Rectal smooth muscle tissue (tissue), 1 donor: Measurements from ENCODE around the gene SLC18A3.

Experiments used
- H3K27ac ChIP-seq: one replicate; pipeline ENCODE4 v1.7.0; 2013; ENCODE audit warnings: low read depth, low read length, inconsistent platforms
- H3K27me3 ChIP-seq: one replicate; pipeline ENCODE4 v1.7.0; 2013; ENCODE audit warnings: low read length; ENCODE audit not compliant: control insufficient read depth, insufficient read depth
- H3K36me3 ChIP-seq: one replicate; pipeline ENCODE4 v1.7.0; 2013; ENCODE audit warnings: low read length; ENCODE audit not compliant: control insufficient read depth, insufficient read depth
- H3K4me1 ChIP-seq: one replicate; pipeline ENCODE4 v1.7.0; 2013; ENCODE audit warnings: low read length; ENCODE audit not compliant: control insufficient read depth, insufficient read depth
- H3K4me3 ChIP-seq: one replicate; pipeline ENCODE4 v1.7.0; 2013; ENCODE audit warnings: low read length
- H3K9ac ChIP-seq: one replicate; pipeline ENCODE4 v1.7.0; 2013; ENCODE audit warnings: low read length

Gene SLC18A3

DNA sequence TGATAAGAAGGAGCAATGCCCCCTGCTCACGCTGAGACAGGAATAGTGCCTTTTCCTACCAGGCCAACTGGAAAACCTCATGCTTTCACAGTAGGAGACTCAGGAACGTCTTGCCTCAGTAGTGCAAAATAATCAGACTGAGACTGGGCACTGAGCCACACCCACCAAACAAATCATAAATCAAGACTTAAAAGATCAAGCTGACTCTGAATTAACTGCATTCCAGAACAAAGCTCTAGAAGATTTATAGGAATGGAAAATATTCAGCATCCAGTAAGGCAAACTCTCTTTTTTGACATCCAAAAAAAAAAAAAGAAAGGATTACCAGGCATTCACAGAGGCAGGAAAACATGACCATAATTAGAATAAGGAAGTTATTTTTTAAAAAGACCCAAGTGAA is 30.5 kb upstream of the SLC18A3 start:
- no peak overlapping the region for H3K27ac ChIP-seq
- no peaks in the 10 kb centered on the region for H3K36me3 ChIP-seq
- no peak overlapping the region for H3K4me3 ChIP-seq
- no peak overlapping the region for H3K9ac ChIP-seq
- no peaks in the 10 kb centered on the region for H3K27me3 ChIP-seq
- H3K4me1 ChIP-seq, result no peaks in the 10 kb centered on the region

DNA sequence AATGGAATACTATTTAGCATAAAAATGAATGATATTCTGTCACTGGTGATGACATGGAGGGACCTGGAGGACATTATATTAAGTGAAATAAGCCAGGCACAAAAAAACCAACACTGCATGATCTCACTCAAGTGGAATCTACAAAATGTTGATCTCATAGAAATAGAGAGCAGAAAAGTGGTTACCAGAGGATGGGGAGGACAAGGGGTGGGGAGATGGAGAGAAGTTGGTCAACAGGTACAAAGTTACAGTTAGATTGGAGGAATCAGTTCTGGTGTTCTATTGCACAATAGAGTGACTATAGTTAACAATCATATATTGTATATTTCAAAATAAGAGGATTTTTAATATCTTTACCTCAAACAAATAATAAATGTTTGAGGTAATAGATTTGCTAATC is 24.7 kb upstream of the SLC18A3 start:
- Histone ChIP-seq H3K36me3 (no peaks in the 10 kb centered on the region), H3K4me3 (no peak overlapping the region), H3K27me3 (no peaks in the 10 kb centered on the region), H3K27ac (no peak overlapping the region), H3K9ac (no peak overlapping the region), H3K4me1 (no peaks in the 10 kb centered on the region)

DNA sequence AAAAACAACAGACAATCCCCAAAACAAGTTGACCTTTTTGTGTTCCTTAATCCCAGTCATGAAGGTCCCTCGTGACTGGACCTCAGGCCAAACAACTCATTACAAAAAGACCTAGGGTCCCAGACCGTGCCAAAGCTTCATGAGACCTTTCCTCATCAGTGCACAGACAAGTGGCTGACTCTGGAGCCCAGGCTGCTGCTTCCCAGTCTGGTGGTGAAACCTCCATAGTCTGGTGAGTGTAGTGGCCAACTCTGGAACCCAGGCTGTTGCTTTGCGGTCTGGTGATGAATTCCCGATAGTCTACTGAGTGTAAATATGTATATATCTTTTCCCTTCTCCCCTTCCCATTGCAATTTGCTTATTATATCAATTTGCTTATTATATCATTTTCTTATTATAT is 22.1 kb upstream of the SLC18A3 start:
- H3K27ac ChIP-seq, result no peak overlapping the region
- H3K9ac ChIP-seq, result no peak overlapping the region
- H3K27me3 ChIP-seq, result no peaks in the 10 kb centered on the region
- no peaks in the 10 kb centered on the region for H3K36me3 ChIP-seq
- H3K4me3 ChIP-seq, result no peak overlapping the region
- H3K4me1 ChIP-seq, result no peaks in the 10 kb centered on the region

DNA sequence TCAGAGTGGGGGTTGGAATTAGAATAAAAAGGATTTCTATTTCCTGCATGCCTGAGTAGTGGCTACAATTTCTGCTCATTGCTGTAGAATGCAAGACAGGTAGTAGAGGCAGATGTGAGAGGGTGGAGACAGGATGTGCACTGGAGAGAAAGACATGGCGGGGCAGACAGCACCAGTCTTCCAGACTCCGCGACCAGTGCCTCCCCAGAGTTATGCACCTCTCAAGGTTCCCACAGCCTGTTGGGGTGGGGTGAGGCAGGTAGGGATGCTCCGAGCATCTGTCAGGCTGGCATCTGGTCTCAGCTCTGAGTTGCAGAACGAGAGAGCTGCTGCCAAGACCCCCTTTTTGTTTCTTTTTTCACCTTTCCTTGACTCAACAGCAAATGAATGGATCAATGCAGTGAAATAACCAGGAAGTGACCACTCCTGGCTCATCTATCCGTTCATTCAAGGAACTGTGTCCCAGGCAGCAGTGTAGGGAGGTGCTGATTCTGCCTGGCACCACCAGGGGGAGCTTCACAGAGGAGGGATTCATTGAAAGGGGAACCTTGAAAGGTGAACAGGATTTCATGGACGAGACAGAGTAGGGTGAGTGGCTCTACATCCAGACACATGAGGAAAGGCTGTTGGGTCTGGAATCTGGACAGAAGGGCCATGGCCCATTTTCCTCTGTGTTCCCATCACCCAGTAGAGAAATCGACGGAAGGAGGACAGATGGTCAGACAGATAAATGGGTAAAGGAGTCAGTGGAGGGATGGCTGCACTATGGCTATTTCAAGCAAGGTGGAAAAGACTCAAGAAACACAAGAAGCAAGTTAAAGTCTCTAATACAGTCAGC is 17.2 kb upstream of the SLC18A3 start:
- Histone ChIP-seq H3K27ac (no peak overlapping the region), H3K36me3 (no peaks in the 10 kb centered on the region), H3K4me3 (no peak overlapping the region), H3K27me3 (no peaks in the 10 kb centered on the region), H3K4me1 (no peaks in the 10 kb centered on the region), H3K9ac (no peak overlapping the region)

DNA sequence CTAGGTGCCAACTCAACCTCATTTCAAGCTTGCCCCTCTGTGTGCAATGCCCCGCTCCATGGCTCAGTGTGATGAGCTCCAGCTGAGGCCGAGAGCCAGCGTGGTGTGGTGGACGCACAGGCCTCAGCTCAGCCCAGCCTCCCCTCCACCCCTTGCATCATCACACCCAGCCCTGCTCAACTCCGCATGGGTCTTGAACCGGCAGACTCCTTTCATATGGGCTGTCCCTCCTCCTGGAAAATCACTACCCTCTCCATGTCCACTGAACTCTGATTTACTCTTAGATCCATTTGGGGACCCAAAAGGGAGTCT is 16.6 kb upstream of the SLC18A3 start:
- no peak overlapping the region for H3K27ac ChIP-seq
- no peak overlapping the region for H3K4me3 ChIP-seq

DNA sequence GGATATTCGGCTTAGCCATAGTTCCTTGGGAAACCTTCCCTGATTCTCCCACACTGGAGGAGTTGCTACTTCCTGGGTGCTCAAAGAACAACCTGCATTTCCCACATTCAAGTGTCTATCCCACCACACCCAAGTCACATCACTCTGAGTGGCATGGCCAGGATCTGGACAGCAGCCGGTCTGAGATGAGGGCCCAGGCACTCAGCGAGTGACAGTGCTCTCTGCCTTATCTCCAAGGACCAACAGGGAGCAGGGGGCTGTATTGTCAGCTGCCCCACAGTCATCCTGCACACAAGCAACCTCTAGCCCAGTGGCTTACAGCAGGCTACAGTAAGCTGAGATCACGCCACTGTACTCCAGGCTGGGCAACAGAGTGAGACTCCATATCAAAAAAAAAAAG is 16.1 kb upstream of the SLC18A3 start:
- H3K27ac ChIP-seq, result no peak overlapping the region
- no peaks in the 10 kb centered on the region for H3K27me3 ChIP-seq
- H3K4me1 ChIP-seq, result no peaks in the 10 kb centered on the region
- no peaks in the 10 kb centered on the region for H3K36me3 ChIP-seq
- no peak overlapping the region for H3K9ac ChIP-seq
- no peak overlapping the region for H3K4me3 ChIP-seq

More for the DNA sequence above, 16.6 kb upstream of the SLC18A3 start:
- H3K9ac ChIP-seq, result no peak overlapping the region
- no peaks in the 10 kb centered on the region for H3K27me3 ChIP-seq
- no peaks in the 10 kb centered on the region for H3K36me3 ChIP-seq
- H3K4me1 ChIP-seq, result no peaks in the 10 kb centered on the region

DNA sequence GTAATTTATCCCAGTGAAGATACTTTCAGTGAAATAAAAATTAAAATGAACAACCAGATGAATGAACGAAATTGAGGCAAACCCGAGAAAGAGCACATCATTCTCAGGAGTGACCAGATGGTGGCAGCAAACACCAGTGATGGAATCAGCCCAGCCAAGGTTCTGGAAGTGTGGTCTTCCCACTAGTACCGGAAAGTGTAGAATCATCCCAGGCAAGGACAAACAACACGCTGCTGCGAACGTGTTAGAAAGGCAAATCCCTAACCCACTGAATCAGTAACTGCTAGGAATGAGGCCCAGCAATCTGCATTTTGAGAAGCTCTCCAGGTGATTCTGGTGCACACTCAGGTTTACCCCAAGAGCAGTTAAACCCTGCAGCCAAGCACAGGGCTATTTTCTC is 15.5 kb upstream of the SLC18A3 start:
- Histone ChIP-seq H3K27ac (no peak overlapping the region), H3K4me3 (no peak overlapping the region), H3K9ac (no peak overlapping the region), H3K4me1 (no peaks in the 10 kb centered on the region), H3K27me3 (no peaks in the 10 kb centered on the region), H3K36me3 (no peaks in the 10 kb centered on the region)

DNA sequence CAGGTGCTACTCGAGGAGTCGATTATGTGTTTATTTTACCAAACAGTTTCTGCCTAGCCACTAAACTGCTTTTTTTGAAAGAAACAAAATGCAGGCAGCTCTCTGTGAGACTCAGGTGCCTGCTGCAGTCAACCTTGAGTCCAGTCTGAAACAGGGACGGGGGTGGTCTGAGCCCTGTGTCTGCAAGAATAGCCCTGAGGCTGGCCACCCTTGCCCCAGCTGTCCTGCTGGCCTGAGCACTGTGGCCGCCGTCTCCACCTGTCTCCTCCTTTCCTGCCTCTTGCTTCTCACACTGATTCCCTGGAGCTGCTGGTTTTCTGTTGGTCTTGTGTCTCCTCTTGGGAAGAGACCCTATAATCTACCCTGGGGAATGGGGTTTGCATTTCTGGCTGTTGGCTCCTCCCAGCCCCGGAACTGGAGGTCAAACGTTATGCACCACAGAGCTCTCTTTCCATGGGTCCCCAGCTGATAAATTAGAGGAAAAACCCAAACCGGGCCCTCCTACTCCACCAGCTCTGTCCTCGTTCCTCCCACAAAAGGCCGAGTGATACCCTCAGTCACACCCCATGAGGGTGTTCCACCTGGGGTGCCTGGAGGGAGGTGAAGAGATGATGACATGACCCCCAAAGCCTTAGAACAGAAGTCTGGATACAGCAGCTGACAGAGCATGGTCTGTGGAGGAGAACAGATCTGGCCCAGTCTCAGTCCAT is 15.0 kb upstream of the SLC18A3 start:
- H3K9ac ChIP-seq, result no peak overlapping the region
- no peak overlapping the region for H3K4me3 ChIP-seq
- no peak overlapping the region for H3K27ac ChIP-seq
- no peaks in the 10 kb centered on the region for H3K27me3 ChIP-seq
- no peaks in the 10 kb centered on the region for H3K4me1 ChIP-seq
- no peaks in the 10 kb centered on the region for H3K36me3 ChIP-seq

DNA sequence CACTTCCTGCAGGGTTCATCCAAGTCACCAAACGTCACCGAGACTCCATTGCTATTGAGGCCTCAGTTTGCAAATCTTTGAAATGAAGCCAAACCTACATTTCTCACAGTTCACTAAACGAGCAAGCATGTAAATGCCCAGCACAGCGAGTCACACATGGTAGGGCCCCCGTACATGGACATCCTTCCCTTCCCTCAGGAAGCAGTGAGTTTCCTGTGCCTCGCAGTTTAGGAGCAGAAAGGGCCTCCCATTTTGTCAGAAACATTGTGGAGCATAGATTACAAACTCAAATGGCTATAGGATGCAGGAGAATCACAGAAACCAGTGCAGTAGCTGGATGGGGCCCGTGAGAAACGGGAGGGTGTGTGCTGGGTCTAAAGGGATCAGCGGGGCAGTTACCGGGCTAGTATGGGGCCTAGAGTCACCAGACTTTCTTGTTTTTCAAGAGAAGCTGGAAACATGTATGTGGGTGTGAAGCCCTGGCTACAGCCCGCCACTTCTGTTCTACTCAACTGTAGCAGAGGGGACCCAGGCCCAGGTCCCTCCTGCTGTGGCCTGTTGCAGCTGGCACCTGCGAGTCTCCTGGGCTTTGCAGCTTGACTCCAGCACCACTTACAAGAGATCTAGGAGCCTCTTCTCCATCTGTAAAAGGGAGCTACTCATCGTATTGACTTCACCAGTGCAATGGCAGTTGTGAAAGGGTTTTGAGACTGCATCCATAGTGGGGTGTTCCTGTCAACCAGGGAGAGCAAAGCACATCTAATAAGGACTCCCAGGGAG is 14.2 kb upstream of the SLC18A3 start:
- Histone ChIP-seq H3K27ac (no peak overlapping the region), H3K27me3 (no peaks in the 10 kb centered on the region), H3K4me3 (no peak overlapping the region), H3K9ac (no peak overlapping the region), H3K36me3 (no peaks in the 10 kb centered on the region), H3K4me1 (no peaks in the 10 kb centered on the region)

DNA sequence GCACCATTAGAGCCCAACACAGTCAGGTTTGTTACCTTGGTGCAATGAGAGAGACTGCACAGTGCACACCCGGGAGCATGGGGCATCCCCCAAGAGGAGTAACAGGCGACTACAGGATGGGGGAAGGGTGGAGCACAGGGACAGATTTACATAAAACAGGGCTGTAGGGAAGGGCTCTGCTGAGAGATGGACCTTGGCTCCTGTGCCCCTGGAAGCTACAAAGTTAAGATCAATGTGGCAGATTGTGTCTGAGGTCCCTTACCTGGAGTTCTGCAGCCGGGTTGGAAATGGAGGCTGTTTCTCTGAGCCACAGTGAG is 13.7 kb upstream of the SLC18A3 start:
- H3K4me1 ChIP-seq, result no peaks in the 10 kb centered on the region
- no peak overlapping the region for H3K4me3 ChIP-seq
- H3K27me3 ChIP-seq, result no peaks in the 10 kb centered on the region
- no peaks in the 10 kb centered on the region for H3K36me3 ChIP-seq
- no peak overlapping the region for H3K27ac ChIP-seq
- H3K9ac ChIP-seq, result no peak overlapping the region

DNA sequence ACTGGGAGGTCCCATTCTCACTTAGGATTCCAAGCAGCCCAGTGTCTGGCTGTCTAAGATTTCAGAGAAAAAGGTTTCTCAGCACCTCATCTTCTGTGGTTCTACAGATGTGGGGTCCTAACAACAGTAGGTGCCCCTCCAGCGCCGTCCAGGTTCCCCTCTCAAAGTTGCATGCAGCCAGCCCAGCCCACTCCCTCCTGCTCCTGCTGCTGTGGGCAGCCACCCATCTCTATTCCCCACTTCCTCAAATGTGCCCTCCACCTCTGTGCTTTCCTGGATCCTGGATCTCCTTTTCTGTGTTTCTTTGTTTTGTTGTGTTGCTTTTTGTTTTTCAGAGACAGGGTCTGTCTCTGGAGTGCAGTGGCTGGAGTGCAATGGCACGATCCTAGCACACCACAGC is 13.3 kb upstream of the SLC18A3 start:
- Histone ChIP-seq H3K27me3 (no peaks in the 10 kb centered on the region), H3K27ac (no peak overlapping the region), H3K36me3 (no peaks in the 10 kb centered on the region), H3K4me3 (no peak overlapping the region), H3K4me1 (no peaks in the 10 kb centered on the region), H3K9ac (no peak overlapping the region)

DNA sequence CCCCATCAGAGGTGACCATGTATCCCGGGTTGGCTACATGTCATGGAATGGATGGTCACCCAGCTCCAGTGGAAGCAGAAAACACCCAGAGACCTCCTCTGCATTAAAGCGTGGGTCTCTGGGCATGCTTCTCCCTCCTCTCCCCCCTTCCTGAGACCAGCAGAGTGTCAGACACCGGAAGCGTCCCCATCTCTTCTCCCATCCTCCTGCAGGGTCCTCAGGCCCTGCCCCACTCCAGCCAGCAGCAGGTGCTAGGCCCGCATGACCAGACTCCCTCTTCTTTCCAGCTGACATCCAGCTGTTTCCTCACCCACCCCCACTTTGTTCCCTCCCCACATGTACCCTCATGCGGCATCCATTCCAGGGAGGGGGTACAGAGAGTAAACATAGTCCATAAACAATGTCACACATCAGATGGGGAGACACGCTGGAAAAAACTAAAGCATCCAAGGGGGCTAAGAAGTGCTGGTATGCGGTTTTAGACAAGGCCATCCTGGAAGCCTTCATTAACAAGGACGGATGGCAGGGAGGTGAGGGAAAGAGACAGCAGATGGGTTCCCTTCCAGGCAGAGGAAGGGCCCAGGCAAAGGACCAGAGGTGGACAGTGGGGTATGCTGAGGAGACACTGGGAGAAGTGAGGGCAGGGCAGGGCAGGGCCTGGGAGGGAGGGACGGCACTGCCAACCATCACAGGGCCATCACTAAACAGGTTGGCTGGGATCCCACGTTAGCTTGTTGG is 12.5 kb upstream of the SLC18A3 start:
- no peaks in the 10 kb centered on the region for H3K27me3 ChIP-seq
- H3K9ac ChIP-seq, result no peak overlapping the region
- H3K4me3 ChIP-seq, result no peak overlapping the region
- no peaks in the 10 kb centered on the region for H3K4me1 ChIP-seq
- no peak overlapping the region for H3K27ac ChIP-seq
- no peaks in the 10 kb centered on the region for H3K36me3 ChIP-seq
